ENCODE results near the gene PEX14. TPM values are rescaled to one million over a fixed set of nuclear protein-coding genes. Genes with fewer than 3 reads are reported as not detected.

PEX14 gene
- total and polyA plus RNA-seq, 10 of the 15 experiments (the other 5 are each of a cell fraction or from before 2014, with no cell fraction given) = 1.4 to 23.2 (median 12.0) TPM

DNA sequence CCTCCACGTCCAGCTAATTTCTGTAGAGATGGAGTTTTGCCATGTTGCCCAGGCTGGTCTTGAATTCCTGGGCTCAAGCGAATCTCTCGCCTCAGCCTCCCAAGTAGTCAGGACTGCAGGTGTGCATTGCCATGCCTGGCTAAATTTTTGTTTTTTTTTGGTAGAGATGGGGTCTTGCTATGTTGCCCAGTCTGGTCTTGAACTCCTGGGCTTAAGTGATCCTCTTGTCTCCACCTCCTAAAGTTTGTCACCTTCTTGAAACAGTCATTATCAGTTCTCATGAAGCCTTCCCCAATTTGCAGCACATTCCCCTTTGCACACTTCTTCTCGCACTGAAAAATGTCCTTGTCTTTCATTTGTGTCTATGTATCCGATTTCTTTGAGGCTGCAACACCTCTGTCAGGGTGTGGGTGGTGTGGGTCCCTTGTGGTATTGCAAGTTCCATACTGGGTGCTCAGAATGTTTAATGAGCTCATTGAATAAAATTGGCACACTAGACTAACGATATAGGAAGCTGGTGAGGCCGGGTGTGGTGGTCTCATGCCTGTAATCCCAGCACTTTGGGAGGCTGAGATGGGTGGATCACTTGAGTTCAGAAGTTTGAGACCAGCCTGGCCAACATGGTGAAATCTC is 27.8 kb upstream of the PEX14 start:
- Histone ChIP-seq H3K79me2 (ENCODE audit: control insufficient read depth, insufficient read depth, low read length) (no peaks in the 10 kb centered on the region), H3K9ac (ENCODE audit: control insufficient read depth, insufficient read depth, low read length) (no peak overlapping the region), H3K27me3 (replicated peaks in 1 of 2; ENCODE audit: control insufficient read depth in 2 of 2, insufficient read depth in 2 of 2, low read length in 1 of 2) (no peaks in the 10 kb centered on the region), H4K20me1 (ENCODE audit: control insufficient read depth, insufficient read depth) (no peaks in the 10 kb centered on the region), H3K4me3 (no peak overlapping the region), H3K4me2 (ENCODE audit: control insufficient read depth, insufficient read depth) (no peak overlapping the region), H3K4me1 (ENCODE audit: control insufficient read depth, insufficient read depth, low read length) (no peaks in the 10 kb centered on the region), H3K27ac (ENCODE audit: control insufficient read depth, insufficient read depth) (no peak overlapping the region), H2AFZ (ENCODE audit: control insufficient read depth, low read depth, low read length) (no peak overlapping the region), H3K36me3 (ENCODE audit: control insufficient read depth in 2 of 2, insufficient read depth in 2 of 2, low read length in 1 of 2) (no peaks in the 10 kb centered on the region; a peak in 1 of 4 replicates), H3K9me3 (replicated peaks; ENCODE audit: control insufficient read depth, insufficient read depth, low read length) (no peaks in the 10 kb centered on the region)
- ATAC-seq (no peak), FAIRE-seq (no peak), DNase-seq (ENCODE audit: low read depth, low spot score) (no peak)
- no TSS peak for BruUV-seq (replicated peaks)
- ChIA-PET RAD21 (ENCODE audit: unreplicated experiment) (interaction anchor here (0.9 kb wide), 1 partner anchor 47 kb away, joined by 5 read pairs; no protein-coding TSS in a partner anchor), SMC1A (ENCODE audit: uncharacterized antibody, unreplicated experiment) (interaction anchor here (1.3 kb wide), 1 partner anchor 48 kb away, joined by 3 read pairs; no protein-coding TSS in a partner anchor), POLR2A (interaction anchor here (1.3 kb wide), 1 partner anchor 13 kb away, joined by 4 read pairs; no protein-coding TSS in a partner anchor), CTCF (interaction anchor here (2.1 to 3.0 kb wide), 2 partner anchors 12 to 48 kb away, joined by 6 to 16 read pairs; no protein-coding TSS in a partner anchor)
- WGBS (ENCODE audit: insufficient coverage, insufficient replicate concordance, low lambda C conversion rate, missing lambda C conversion rate) = 91% methylated on average over 7 of the region's 7 CpGs
- in situ Hi-C loops (cut with MboI) = no loop called here
- intact Hi-C loops (cut with micrococcal nuclease; ENCODE audit: unreplicated experiment) = no loop called here
- TF ChIP-seq, protein P1, sequence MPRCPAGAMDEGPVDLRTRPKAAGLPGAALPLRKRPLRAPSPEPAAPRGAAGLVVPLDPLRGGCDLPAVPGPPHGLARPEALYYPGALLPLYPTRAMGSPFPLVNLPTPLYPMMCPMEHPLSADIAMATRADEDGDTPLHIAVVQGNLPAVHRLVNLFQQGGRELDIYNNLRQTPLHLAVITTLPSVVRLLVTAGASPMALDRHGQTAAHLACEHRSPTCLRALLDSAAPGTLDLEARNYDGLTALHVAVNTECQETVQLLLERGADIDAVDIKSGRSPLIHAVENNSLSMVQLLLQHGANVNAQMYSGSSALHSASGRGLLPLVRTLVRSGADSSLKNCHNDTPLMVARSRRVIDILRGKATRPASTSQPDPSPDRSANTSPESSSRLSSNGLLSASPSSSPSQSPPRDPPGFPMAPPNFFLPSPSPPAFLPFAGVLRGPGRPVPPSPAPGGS (IDR thresholded peaks at IDR 0.05; ENCODE audit: borderline replicate concordance, insufficient read depth, low read depth, low read length, poor library complexity, severe bottlenecking) = no peak
- TF ChIP-seq ZBED1 (IDR thresholded peaks at IDR 0.05; ENCODE audit: borderline replicate concordance) (no peak), RFX5 (IDR thresholded peaks at IDR 0.05; ENCODE audit: low read depth, low read length) (no peak), IRF4 (IDR thresholded peaks at IDR 0.05; ENCODE audit: low read depth, low read length) (no peak), MEF2A (IDR thresholded peaks at IDR 0.05; ENCODE audit: insufficient read depth, low read depth, low read length) (no peak), CBFB (IDR thresholded peaks at IDR 0.05; ENCODE audit: low read depth) (no peak), BHLHE40 (IDR thresholded peaks at IDR 0.05; ENCODE audit: borderline replicate concordance in 1 of 2, low read depth in 2 of 2, low read length in 1 of 2) (no peak), SIX5 (IDR thresholded peaks at IDR 0.05; ENCODE audit: low read depth, low read length, severe bottlenecking) (no peak), CBX3 (IDR thresholded peaks at IDR 0.05; ENCODE audit: borderline replicate concordance, low read depth) (no peak), ATF7 (IDR thresholded peaks at IDR 0.05; ENCODE audit: low read depth) (no peak), HDGF (IDR thresholded peaks at IDR 0.05) (no peak)
- TF ChIP-seq, protein P2, sequence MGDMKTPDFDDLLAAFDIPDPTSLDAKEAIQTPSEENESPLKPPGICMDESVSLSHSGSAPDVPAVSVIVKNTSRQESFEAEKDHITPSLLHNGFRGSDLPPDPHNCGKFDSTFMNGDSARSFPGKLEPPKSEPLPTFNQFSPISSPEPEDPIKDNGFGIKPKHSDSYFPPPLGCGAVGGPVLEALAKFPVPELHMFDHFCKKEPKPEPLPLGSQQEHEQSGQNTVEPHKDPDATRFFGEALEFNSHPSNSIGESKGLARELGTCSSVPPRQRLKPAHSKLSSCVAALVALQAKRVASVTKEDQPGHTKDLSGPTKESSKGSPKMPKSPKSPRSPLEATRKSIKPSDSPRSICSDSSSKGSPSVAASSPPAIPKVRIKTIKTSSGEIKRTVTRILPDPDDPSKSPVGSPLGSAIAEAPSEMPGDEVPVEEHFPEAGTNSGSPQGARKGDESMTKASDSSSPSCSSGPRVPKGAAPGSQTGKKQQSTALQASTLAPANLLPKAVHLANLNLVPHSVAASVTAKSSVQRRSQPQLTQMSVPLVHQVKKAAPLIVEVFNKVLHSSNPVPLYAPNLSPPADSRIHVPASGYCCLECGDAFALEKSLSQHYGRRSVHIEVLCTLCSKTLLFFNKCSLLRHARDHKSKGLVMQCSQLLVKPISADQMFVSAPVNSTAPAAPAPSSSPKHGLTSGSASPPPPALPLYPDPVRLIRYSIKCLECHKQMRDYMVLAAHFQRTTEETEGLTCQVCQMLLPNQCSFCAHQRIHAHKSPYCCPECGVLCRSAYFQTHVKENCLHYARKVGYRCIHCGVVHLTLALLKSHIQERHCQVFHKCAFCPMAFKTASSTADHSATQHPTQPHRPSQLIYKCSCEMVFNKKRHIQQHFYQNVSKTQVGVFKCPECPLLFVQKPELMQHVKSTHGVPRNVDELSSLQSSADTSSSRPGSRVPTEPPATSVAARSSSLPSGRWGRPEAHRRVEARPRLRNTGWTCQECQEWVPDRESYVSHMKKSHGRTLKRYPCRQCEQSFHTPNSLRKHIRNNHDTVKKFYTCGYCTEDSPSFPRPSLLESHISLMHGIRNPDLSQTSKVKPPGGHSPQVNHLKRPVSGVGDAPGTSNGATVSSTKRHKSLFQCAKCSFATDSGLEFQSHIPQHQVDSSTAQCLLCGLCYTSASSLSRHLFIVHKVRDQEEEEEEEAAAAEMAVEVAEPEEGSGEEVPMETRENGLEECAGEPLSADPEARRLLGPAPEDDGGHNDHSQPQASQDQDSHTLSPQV (IDR thresholded peaks at IDR 0.05) = no peak
- TF ChIP-seq, protein P3, sequence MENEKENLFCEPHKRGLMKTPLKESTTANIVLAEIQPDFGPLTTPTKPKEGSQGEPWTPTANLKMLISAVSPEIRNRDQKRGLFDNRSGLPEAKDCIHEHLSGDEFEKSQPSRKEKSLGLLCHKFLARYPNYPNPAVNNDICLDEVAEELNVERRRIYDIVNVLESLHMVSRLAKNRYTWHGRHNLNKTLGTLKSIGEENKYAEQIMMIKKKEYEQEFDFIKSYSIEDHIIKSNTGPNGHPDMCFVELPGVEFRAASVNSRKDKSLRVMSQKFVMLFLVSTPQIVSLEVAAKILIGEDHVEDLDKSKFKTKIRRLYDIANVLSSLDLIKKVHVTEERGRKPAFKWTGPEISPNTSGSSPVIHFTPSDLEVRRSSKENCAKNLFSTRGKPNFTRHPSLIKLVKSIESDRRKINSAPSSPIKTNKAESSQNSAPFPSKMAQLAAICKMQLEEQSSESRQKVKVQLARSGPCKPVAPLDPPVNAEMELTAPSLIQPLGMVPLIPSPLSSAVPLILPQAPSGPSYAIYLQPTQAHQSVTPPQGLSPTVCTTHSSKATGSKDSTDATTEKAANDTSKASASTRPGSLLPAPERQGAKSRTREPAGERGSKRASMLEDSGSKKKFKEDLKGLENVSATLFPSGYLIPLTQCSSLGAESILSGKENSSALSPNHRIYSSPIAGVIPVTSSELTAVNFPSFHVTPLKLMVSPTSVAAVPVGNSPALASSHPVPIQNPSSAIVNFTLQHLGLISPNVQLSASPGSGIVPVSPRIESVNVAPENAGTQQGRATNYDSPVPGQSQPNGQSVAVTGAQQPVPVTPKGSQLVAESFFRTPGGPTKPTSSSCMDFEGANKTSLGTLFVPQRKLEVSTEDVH (IDR thresholded peaks at IDR 0.05; ENCODE audit: low read depth, partially characterized antibody) = no peak
- TF ChIP-seq, protein P4, sequence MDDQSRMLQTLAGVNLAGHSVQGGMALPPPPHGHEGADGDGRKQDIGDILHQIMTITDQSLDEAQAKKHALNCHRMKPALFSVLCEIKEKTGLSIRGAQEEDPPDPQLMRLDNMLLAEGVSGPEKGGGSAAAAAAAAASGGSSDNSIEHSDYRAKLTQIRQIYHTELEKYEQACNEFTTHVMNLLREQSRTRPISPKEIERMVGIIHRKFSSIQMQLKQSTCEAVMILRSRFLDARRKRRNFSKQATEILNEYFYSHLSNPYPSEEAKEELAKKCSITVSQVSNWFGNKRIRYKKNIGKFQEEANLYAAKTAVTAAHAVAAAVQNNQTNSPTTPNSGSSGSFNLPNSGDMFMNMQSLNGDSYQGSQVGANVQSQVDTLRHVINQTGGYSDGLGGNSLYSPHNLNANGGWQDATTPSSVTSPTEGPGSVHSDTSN (IDR thresholded peaks at IDR 0.05; ENCODE audit: insufficient replicate concordance, low read depth, low read length) = no peak
